ENCODE measurements around the gene AZIN2. TPM values are rescaled to one million over a fixed set of nuclear protein-coding genes. Genes with fewer than 3 reads are reported as not detected.

The AZIN2 gene
- total RNA-seq, 4 donors from 2014 or later: 2.5 to 6.1 (median 4.1) TPM

GRCh38 chr1:33137800-33138199 lies 56.8 kb downstream of the AZIN2 start:
- intact Hi-C loops (cut with DNase I): loop anchor here (10.0 kb wide), 1 partner anchor 157 kb away; no protein-coding TSS in a partner anchor

GRCh38 chr1:33140153-33141149 lies 59.5 kb downstream of the AZIN2 start:
- Histone ChIP-seq H3K4me3 (no peak overlapping the region), H3K27me3 (no peaks in the 10 kb centered on the region), H3K4me1 (peaks cover 0 to 25% (median 23%) of the 10 kb centered on the region in 4 donors), H3K9me3 (no peaks in the 10 kb centered on the region), H3K36me3 (peaks cover 0 to 9% (median 5%) of the 10 kb centered on the region in 4 donors), H3K27ac (replicated peaks in 1 of 4) (no peak overlapping the region)
- intact Hi-C loops (cut with DNase I): no loop called here
- TF ChIP-seq CTCF (IDR thresholded peaks at IDR 0.05) (no peak), POLR2AphosphoS5 (IDR thresholded peaks at IDR 0.05) (no peak), POLR2A (IDR thresholded peaks at IDR 0.05; ENCODE audit: low read depth) (no peak), EP300 (IDR thresholded peaks at IDR 0.05) (no peak)
- no peak for DNase-seq (ENCODE audit: extremely low spot score)
- 68% methylated on average over 9 of the region's 9 CpGs for WGBS

More at GRCh38 chr1:33137800-33138199, 56.8 kb downstream of the AZIN2 start:
- Histone ChIP-seq H3K27ac (replicated peaks in 1 of 4) (no peak overlapping the region), H3K27me3 (no peaks in the 10 kb centered on the region), H3K4me1 (peaks cover 0 to 10% (median 8%) of the 10 kb centered on the region in 4 donors), H3K4me3 (no peak overlapping the region), H3K9me3 (no peaks in the 10 kb centered on the region), H3K36me3 (peaks cover 0 to 10% (median 0%) of the 10 kb centered on the region in 4 donors)
- no peak for DNase-seq (ENCODE audit: extremely low spot score)
- WGBS: 57% methylated on average over 8 of the region's 8 CpGs
- peak; percentile 26 to 50 (median 39) for TF ChIP-seq CTCF (IDR thresholded peaks at IDR 0.05)
- TF ChIP-seq EP300 (IDR thresholded peaks at IDR 0.05): no peak
- no peak for TF ChIP-seq POLR2A (IDR thresholded peaks at IDR 0.05; ENCODE audit: low read depth)

- TF ChIP-seq CTCF (IDR thresholded peaks at IDR 0.05) (no peak), EP300 (IDR thresholded peaks at IDR 0.05) (no peak), POLR2A (IDR thresholded peaks at IDR 0.05; ENCODE audit: low read depth) (no peak), POLR2AphosphoS5 (IDR thresholded peaks at IDR 0.05) (no peak)
- Histone ChIP-seq H3K9me3 (no peaks in the 10 kb centered on the region), H3K36me3 (peaks cover 0 to 16% (median 12%) of the 10 kb centered on the region in 4 donors), H3K27ac (replicated peaks in 1 of 4) (no peak overlapping the region), H3K27me3 (no peaks in the 10 kb centered on the region), H3K4me1 (peaks cover 0 to 25% (median 23%) of the 10 kb centered on the region in 4 donors), H3K4me3 (no peak overlapping the region)
- 86% methylated on average over 2 of the region's 2 CpGs for WGBS
- DNase-seq (ENCODE audit: extremely low spot score): no peak
- intact Hi-C loops (cut with DNase I): no loop called here
These were observed 60.3 kb downstream of the AZIN2 start for GRCh38 chr1:33141216-33141615.

GRCh38 chr1:33141781-33142180 lies 60.8 kb downstream of the AZIN2 start:
- intact Hi-C loops (cut with DNase I): no loop called here

More at GRCh38 chr1:33141781-33142180, 60.8 kb downstream of the AZIN2 start:
- H3K27me3 ChIP-seq: no peaks in the 10 kb centered on the region
- TF ChIP-seq POLR2AphosphoS5 (IDR thresholded peaks at IDR 0.05): no peak
- TF ChIP-seq CTCF (IDR thresholded peaks at IDR 0.05): no peak
- TF ChIP-seq EP300 (IDR thresholded peaks at IDR 0.05): no peak
- no peak for TF ChIP-seq POLR2A (IDR thresholded peaks at IDR 0.05; ENCODE audit: low read depth)
- H3K4me3 ChIP-seq: no peak overlapping the region
- H3K9me3 ChIP-seq: no peaks in the 10 kb centered on the region
- peaks cover 4 to 22% (median 18%) of the 10 kb centered on the region in 4 donors for H3K36me3 ChIP-seq
- WGBS: 67% methylated on average over 3 of the region's 3 CpGs
- DNase-seq (ENCODE audit: extremely low spot score): no peak
- H3K27ac ChIP-seq (replicated peaks in 1 of 4): peak overlapping the region in 1 of 4 donors; percentile 25
- H3K4me1 ChIP-seq: peaks cover 0 to 25% (median 23%) of the 10 kb centered on the region in 4 donors

Data from esophagus muscularis mucosa (tissue), 4 donors.